Measurements from ENCODE around the gene IRX4.

DNA sequence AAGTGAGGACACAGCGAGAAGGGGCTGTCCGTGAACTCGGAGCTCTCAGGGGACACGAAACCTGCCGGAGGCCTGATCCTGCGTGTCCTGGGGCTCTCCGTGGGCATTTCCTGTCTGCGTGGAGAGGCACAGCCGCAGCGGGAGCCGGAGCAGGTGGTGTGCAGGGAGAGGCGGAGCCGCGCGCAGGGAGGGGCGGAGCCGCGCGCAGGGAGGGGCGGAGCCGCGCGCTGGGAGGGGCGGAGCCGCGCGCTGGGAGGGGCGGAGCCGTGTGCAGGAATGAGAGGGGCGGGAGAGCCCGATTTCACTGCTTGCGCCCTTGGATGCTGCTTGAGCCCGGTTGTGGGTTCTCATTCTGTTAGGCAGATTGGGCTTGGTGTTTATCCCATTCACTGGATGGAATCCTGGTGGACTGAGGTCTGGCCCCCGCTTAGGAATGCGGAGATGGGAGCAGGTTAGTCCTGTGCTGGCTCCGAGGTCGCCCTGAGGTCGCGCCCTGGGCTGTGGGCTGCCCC lies 54.8 kb downstream of the IRX4 start:
- TF ChIP-seq ZSCAN32 (CRISPR knock-in tag; IDR thresholded peaks at IDR 0.05) (no peak), POLR2A (conservative IDR thresholded peaks at IDR 0.05) (no peak), ZNF436 (CRISPR knock-in tag; IDR thresholded peaks at IDR 0.05) (no peak), ZNF274 (IDR thresholded peaks at IDR 0.05; ENCODE audit: borderline replicate concordance, low read depth, low read length) (no peak), PHTF2 (CRISPR knock-in tag; IDR thresholded peaks at IDR 0.05) (no peak), MEF2D (tag; conservative IDR thresholded peaks at IDR 0.05; ENCODE audit: low read depth) (no peak), MTA2 (IDR thresholded peaks at IDR 0.05; ENCODE audit: low read depth) (no peak), ETV6 (IDR thresholded peaks at IDR 0.05; ENCODE audit: borderline replicate concordance in 1 of 2, low read depth in 2 of 2, low read length in 1 of 2) (no peak), ETV6 (CRISPR knock-in tag; IDR thresholded peaks at IDR 0.05; ENCODE audit: borderline replicate concordance) (no peak), TAF1 (IDR thresholded peaks at IDR 0.05; ENCODE audit: control insufficient read depth, extremely low read depth, insufficient read depth, low read length, severe bottlenecking) (no peak), RBM22 (IDR thresholded peaks at IDR 0.05; ENCODE audit: low read depth, low read length, poor library complexity, severe bottlenecking) (no peak)
- TF ChIP-seq, protein P1, sequence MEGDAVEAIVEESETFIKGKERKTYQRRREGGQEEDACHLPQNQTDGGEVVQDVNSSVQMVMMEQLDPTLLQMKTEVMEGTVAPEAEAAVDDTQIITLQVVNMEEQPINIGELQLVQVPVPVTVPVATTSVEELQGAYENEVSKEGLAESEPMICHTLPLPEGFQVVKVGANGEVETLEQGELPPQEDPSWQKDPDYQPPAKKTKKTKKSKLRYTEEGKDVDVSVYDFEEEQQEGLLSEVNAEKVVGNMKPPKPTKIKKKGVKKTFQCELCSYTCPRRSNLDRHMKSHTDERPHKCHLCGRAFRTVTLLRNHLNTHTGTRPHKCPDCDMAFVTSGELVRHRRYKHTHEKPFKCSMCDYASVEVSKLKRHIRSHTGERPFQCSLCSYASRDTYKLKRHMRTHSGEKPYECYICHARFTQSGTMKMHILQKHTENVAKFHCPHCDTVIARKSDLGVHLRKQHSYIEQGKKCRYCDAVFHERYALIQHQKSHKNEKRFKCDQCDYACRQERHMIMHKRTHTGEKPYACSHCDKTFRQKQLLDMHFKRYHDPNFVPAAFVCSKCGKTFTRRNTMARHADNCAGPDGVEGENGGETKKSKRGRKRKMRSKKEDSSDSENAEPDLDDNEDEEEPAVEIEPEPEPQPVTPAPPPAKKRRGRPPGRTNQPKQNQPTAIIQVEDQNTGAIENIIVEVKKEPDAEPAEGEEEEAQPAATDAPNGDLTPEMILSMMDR (IDR thresholded peaks at IDR 0.05 in 2 of 3, conservative IDR thresholded peaks at IDR 0.05 in 1 of 3; ENCODE audit: insufficient read depth in 2 of 3, low read depth in 1 of 3, low read length in 3 of 3): no peak
- TF ChIP-seq, protein P2, sequence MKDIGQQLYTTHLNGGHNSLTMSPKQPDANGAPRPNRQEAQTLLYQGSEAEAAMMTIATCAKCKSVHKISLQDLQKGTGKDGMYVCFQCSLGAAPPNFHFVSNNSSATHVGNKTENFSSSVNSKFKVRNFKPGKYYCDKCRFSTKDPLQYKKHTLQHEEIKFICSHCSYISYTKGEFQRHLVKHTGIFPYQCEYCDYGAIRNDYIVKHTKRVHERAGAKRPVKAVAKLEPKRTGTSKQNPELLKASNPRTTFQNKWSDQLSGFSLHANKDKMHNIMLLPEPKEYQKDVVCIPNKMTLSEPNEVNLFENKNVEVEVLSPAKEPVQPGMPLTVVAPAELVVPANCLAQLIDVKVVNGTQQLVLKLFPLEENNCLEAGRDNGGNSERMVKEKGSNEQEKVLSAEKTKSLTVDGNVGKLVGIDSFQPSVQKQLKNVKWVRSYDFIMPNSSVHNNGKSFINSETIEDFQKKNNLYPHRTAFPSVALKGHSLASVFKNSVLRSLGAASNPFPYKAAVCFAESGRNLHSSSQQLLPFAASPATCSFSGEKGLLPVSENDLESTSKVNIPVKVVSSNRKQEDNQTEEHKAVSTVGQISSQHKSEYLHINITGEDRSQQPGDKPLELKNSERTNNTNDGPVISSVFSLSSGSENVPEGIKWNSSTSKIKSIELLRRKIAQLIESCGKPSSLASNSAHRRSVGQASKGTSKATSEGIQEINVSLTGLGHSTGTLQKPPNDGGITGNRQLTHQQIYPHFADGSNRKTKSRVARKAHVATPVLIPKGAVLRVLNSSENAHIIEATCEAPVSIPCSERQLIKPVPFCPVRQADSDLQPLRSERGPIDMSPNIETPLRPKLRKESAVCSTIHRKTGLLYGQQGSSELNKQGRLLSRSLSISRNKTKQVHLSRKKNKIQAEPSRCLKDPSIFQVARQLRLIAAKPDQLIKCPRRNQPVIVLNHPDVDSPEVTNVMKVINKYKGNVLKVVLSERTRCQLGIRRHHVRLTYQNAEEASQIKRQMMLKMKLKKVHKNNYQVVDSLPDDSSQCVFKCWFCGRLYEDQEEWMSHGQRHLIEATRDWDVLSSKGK (CRISPR knock-in tag; IDR thresholded peaks at IDR 0.05): no peak
- TF ChIP-seq, protein P3, sequence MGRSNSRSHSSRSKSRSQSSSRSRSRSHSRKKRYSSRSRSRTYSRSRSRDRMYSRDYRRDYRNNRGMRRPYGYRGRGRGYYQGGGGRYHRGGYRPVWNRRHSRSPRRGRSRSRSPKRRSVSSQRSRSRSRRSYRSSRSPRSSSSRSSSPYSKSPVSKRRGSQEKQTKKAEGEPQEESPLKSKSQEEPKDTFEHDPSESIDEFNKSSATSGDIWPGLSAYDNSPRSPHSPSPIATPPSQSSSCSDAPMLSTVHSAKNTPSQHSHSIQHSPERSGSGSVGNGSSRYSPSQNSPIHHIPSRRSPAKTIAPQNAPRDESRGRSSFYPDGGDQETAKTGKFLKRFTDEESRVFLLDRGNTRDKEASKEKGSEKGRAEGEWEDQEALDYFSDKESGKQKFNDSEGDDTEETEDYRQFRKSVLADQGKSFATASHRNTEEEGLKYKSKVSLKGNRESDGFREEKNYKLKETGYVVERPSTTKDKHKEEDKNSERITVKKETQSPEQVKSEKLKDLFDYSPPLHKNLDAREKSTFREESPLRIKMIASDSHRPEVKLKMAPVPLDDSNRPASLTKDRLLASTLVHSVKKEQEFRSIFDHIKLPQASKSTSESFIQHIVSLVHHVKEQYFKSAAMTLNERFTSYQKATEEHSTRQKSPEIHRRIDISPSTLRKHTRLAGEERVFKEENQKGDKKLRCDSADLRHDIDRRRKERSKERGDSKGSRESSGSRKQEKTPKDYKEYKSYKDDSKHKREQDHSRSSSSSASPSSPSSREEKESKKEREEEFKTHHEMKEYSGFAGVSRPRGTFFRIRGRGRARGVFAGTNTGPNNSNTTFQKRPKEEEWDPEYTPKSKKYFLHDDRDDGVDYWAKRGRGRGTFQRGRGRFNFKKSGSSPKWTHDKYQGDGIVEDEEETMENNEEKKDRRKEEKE (IDR thresholded peaks at IDR 0.05; ENCODE audit: borderline replicate concordance in 1 of 2, control insufficient read depth in 1 of 2, low read depth in 2 of 2, low read length in 1 of 2): no peak
- TF ChIP-seq, protein P4, sequence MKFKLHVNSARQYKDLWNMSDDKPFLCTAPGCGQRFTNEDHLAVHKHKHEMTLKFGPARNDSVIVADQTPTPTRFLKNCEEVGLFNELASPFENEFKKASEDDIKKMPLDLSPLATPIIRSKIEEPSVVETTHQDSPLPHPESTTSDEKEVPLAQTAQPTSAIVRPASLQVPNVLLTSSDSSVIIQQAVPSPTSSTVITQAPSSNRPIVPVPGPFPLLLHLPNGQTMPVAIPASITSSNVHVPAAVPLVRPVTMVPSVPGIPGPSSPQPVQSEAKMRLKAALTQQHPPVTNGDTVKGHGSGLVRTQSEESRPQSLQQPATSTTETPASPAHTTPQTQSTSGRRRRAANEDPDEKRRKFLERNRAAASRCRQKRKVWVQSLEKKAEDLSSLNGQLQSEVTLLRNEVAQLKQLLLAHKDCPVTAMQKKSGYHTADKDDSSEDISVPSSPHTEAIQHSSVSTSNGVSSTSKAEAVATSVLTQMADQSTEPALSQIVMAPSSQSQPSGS (CRISPR knock-in tag; IDR thresholded peaks at IDR 0.05): no peak

Data from K562 (cell line).